Testis (tissue), 2 donors: ENCODE results near the gene XRCC4.

ENCODE experiments used
- POLR2A ChIP-seq: fragments of 450-650 bp; IDR thresholded peaks from one replicate; pipeline ENCODE4 v1.6.1; 2017; ENCODE audit warnings: antibody characterized with exemption, mild to moderate bottlenecking, moderate library complexity
- TF ChIP-seq, protein P1 (sequence below), 3 experiments: fragments of 450-650 bp in 2 of 3; fragments of 200-600 bp in 1 of 3; sonication (generic) in 1 of 3; IDR thresholded peaks; one replicate each; pipeline ENCODE4 v1.5.1; 2016 to 2019; ENCODE audit warnings: antibody characterized with exemption in 3 of 3, mild to moderate bottlenecking in 2 of 3, moderate library complexity in 1 of 3

GRCh38 chr5:83076742-83077661 is at the start of gene XRCC4, which contains the start of gene TMEM167A:
- TF ChIP-seq, protein P1, sequence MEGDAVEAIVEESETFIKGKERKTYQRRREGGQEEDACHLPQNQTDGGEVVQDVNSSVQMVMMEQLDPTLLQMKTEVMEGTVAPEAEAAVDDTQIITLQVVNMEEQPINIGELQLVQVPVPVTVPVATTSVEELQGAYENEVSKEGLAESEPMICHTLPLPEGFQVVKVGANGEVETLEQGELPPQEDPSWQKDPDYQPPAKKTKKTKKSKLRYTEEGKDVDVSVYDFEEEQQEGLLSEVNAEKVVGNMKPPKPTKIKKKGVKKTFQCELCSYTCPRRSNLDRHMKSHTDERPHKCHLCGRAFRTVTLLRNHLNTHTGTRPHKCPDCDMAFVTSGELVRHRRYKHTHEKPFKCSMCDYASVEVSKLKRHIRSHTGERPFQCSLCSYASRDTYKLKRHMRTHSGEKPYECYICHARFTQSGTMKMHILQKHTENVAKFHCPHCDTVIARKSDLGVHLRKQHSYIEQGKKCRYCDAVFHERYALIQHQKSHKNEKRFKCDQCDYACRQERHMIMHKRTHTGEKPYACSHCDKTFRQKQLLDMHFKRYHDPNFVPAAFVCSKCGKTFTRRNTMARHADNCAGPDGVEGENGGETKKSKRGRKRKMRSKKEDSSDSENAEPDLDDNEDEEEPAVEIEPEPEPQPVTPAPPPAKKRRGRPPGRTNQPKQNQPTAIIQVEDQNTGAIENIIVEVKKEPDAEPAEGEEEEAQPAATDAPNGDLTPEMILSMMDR (IDR thresholded peaks at IDR 0.05): no peak
- peak; percentile 29 for TF ChIP-seq POLR2A
